Activated CD4-positive, alpha-beta T cell treated with anti-CD3 and anti-CD28 coated beads, Interleukin-2, amount 50 U/mL, for 1 hour (primary cell): Measurements from ENCODE around the gene BICC1.

Experiments
- DNase-seq: peaks from one replicate; pipeline ENCODE4 v3.0.0-alpha.2; 2020

Gene BICC1

GRCh38 chr10:58515291-58515941 lies 2.7 kb downstream of the BICC1 start:
- DNase-seq = no peak

GRCh38 chr10:58516119-58516518 lies 3.4 kb downstream of the BICC1 start:
- DNase-seq = no peak

- no peak for DNase-seq
Measured at GRCh38 chr10:58516671-58517070, 4.0 kb downstream of the BICC1 start.

- no peak for DNase-seq
Measured at GRCh38 chr10:58517081-58517480, 4.4 kb downstream of the BICC1 start.

- DNase-seq = no peak
Measured at GRCh38 chr10:58517491-58518355, 5.1 kb downstream of the BICC1 start.

GRCh38 chr10:58518775-58519174 lies 6.1 kb downstream of the BICC1 start:
- no peak for DNase-seq

- no peak for DNase-seq
Measured at GRCh38 chr10:58529077-58529728, 16.5 kb downstream of the BICC1 start.

- peak; percentile 27 for DNase-seq
Measured at GRCh38 chr10:58531084-58531695, 18.5 kb downstream of the BICC1 start.

- DNase-seq = no peak
Measured at GRCh38 chr10:58535311-58535710, 22.6 kb downstream of the BICC1 start.

GRCh38 chr10:58543141-58543540 lies 30.5 kb downstream of the BICC1 start:
- DNase-seq = no peak

GRCh38 chr10:58544135-58544534 lies 31.5 kb downstream of the BICC1 start:
- no peak for DNase-seq

GRCh38 chr10:58545427-58545826 lies 32.8 kb downstream of the BICC1 start:
- no peak for DNase-seq

- DNase-seq = no peak
Measured at GRCh38 chr10:58546137-58546536, 33.5 kb downstream of the BICC1 start.

GRCh38 chr10:58546722-58547445 lies 34.2 kb downstream of the BICC1 start:
- no peak for DNase-seq

- no peak for DNase-seq
Measured at GRCh38 chr10:58547963-58548362, 35.3 kb downstream of the BICC1 start.

GRCh38 chr10:58554316-58554715 lies 41.6 kb downstream of the BICC1 start:
- no peak for DNase-seq

- no peak for DNase-seq
Measured at GRCh38 chr10:58555170-58555929, 42.7 kb downstream of the BICC1 start.

GRCh38 chr10:58555930-58556311 lies 43.2 kb downstream of the BICC1 start:
- DNase-seq = no peak

- no peak for DNase-seq
Measured at GRCh38 chr10:58556516-58557165, 44.0 kb downstream of the BICC1 start.

GRCh38 chr10:58557714-58558113 lies 45.0 kb downstream of the BICC1 start:
- no peak for DNase-seq

- DNase-seq = no peak
Measured at GRCh38 chr10:58560068-58560467, 47.4 kb downstream of the BICC1 start.
